Spleen (tissue), 7 donors: ENCODE measurements around the gene CCDC54.

Source experiments
- POLR2A ChIP-seq, 3 donors: fragments of 450-650 bp; IDR thresholded peaks; one replicate each; pipeline ENCODE4 v1.5.1; 2017; ENCODE audit warnings: antibody characterized with exemption in 3 of 3, mild to moderate bottlenecking in 1 of 3
- POLR2AphosphoS5 ChIP-seq, 3 donors: sonication (generic); formaldehyde crosslinking; IDR thresholded peaks; one replicate each; pipeline ENCODE4 v1.5.1; 2017; ENCODE audit warnings: antibody characterized with exemption in 3 of 3
- TF ChIP-seq, protein P1 (sequence below), 11 experiments: fragments of 200-600 bp in 7 of 11; fragments of 450-650 bp in 4 of 11; sonication (generic) in 4 of 11; IDR thresholded peaks in 8 of 11; conservative IDR thresholded peaks in 3 of 11; 1 replicate in 7 of 11; 2 replicates in 4 of 11; pipeline versions ENCODE4 v1.4.0 to v1.8.0; 2016 to 2021; ENCODE audit warnings: antibody characterized with exemption in 11 of 11, inconsistent platforms in 4 of 11, mild to moderate bottlenecking in 1 of 11
- donor health status: DM: no; HTN: no; CAD: no; lungs with moderate emphysema.
- donor health status: DM: no; HTN: no; CAD: no.
- donor health status: DM: no; HTN: no; CAD: no.

GRCh38 chr3:107375682-107376081 is 1.6 kb upstream of the CCDC54 start:
- no peak for TF ChIP-seq POLR2AphosphoS5 (IDR thresholded peaks at IDR 0.05)
- TF ChIP-seq, protein P1, sequence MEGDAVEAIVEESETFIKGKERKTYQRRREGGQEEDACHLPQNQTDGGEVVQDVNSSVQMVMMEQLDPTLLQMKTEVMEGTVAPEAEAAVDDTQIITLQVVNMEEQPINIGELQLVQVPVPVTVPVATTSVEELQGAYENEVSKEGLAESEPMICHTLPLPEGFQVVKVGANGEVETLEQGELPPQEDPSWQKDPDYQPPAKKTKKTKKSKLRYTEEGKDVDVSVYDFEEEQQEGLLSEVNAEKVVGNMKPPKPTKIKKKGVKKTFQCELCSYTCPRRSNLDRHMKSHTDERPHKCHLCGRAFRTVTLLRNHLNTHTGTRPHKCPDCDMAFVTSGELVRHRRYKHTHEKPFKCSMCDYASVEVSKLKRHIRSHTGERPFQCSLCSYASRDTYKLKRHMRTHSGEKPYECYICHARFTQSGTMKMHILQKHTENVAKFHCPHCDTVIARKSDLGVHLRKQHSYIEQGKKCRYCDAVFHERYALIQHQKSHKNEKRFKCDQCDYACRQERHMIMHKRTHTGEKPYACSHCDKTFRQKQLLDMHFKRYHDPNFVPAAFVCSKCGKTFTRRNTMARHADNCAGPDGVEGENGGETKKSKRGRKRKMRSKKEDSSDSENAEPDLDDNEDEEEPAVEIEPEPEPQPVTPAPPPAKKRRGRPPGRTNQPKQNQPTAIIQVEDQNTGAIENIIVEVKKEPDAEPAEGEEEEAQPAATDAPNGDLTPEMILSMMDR (IDR thresholded peaks at IDR 0.05 in 8 of 11, conservative IDR thresholded peaks at IDR 0.05 in 3 of 11) = no peak
- no peak for TF ChIP-seq POLR2A (IDR thresholded peaks at IDR 0.05)
